Fibroblast of the aortic adventitia (primary cell): ENCODE results near the gene EHD1. TPM values are rescaled to one million over a fixed set of nuclear protein-coding genes. Genes with fewer than 3 reads are reported as not detected.

Experiments
- DNase-seq: peaks from one replicate; pipeline ENCODE4 v3.0.0-alpha.2; 2010; ENCODE audit warnings: low read depth
- H3K4me3 ChIP-seq: 2 replicates; pipeline ENCODE4 v1.5.1; 2011; ENCODE audit warnings: low read depth, mild to moderate bottlenecking, control low read depth, low read length, moderate library complexity
- total RNA-seq: library from RNA; depleted of rRNA; stranded (reverse); fragments of >200 nt; gene quantifications from 2 replicates; pipeline ENCODE4 v1.2.3, GENCODE V29; 2012; ENCODE audit warnings: low replicate concordance
- TF ChIP-seq, protein P1 (sequence below): IDR thresholded peaks from 2 replicates; pipeline ENCODE4 v1.5.1; 2011; ENCODE audit warnings: mild to moderate bottlenecking, low read length, control low read depth, inconsistent platforms; ENCODE audit not compliant: insufficient read depth

Gene EHD1
- total RNA-seq, 1 donor = 68.1 TPM

DNA sequence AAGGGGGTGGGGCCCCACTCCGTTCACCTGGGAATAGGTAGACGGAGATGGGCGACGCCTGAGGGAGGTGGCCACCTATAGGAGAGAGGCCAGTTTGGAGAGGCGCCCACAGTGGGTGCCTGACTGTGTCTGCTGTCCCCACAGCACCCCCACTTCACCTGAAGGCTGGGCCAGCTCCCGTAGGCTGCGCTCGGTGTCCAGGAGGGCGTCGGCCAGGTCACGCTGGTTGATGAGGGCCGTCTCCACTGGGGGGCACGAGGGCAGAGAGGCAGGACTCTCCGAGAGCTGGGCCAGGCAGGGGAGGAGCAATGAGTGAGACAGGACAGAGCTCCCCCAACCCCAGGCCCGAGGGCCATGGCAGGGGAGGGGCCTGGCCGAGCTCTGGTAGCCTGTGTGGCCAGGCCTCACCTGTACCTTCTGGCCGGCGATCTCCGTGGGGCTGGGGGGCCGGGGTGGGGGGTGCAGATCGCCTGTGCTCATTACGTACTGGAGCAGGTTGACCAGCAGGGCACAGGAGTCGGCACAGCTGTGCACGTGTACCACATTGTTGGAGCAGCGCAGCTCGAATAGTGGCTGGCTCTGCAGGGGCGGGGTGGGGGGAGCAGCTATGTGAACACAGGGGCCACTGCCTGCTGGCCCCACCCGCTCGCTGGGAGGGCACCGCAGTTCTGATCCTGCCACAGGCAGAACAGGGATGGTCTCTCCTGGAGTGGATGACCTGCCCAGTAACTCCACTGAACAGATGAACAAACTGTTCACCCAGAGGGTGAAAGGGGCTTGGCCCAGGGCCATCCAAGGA lies 23.9 kb upstream of the EHD1 start:
- TF ChIP-seq, protein P1, sequence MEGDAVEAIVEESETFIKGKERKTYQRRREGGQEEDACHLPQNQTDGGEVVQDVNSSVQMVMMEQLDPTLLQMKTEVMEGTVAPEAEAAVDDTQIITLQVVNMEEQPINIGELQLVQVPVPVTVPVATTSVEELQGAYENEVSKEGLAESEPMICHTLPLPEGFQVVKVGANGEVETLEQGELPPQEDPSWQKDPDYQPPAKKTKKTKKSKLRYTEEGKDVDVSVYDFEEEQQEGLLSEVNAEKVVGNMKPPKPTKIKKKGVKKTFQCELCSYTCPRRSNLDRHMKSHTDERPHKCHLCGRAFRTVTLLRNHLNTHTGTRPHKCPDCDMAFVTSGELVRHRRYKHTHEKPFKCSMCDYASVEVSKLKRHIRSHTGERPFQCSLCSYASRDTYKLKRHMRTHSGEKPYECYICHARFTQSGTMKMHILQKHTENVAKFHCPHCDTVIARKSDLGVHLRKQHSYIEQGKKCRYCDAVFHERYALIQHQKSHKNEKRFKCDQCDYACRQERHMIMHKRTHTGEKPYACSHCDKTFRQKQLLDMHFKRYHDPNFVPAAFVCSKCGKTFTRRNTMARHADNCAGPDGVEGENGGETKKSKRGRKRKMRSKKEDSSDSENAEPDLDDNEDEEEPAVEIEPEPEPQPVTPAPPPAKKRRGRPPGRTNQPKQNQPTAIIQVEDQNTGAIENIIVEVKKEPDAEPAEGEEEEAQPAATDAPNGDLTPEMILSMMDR = no peak
- DNase-seq = no peak

DNA sequence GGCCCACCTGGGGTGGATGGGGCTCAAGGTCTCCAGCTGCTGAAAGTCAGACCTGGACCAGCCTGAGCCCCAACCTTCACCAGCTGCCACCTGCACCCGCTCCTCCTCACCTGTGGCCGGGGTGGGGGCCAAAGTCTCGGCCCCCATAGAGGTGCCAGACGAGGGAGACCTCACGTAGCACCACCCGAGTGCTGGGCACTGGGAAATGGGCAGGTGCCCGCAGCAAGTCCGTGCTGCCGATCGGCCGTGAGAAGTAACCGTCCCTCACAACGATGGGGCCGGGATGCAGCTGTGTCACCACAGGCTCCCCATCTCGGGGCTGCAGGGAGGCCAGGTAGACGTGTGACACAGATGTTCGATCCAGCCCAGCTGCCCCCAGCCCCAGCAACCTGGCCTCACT lies 22.4 kb upstream of the EHD1 start:
- H3K4me3 ChIP-seq = no peak overlapping the region
- DNase-seq = no peak
- TF ChIP-seq, protein P1 = no peak

More for the DNA sequence above, 23.9 kb upstream of the EHD1 start:
- H3K4me3 ChIP-seq = no peak overlapping the region

DNA sequence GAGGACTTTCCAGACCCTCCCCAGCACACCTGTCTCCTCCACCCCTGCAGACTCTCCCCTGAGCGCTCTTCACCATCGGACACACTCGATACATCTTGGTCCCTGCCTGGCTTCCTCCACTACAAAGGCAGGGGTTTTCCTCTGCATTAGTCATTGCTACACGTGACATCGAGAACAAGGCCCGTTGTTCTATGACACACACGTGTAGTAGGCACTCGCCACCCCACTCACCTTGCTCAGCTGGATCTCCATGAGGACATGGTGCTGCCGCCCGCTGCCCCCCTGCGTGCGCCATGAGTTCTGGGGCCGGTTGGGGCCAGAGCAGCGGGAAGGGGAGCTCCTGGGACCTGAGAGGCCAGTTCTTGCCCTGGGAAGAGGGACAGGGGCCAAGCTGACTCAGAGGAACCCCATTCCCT lies 21.9 kb upstream of the EHD1 start:
- no peak for DNase-seq
- TF ChIP-seq, protein P1 = no peak
- no peak overlapping the region for H3K4me3 ChIP-seq

DNA sequence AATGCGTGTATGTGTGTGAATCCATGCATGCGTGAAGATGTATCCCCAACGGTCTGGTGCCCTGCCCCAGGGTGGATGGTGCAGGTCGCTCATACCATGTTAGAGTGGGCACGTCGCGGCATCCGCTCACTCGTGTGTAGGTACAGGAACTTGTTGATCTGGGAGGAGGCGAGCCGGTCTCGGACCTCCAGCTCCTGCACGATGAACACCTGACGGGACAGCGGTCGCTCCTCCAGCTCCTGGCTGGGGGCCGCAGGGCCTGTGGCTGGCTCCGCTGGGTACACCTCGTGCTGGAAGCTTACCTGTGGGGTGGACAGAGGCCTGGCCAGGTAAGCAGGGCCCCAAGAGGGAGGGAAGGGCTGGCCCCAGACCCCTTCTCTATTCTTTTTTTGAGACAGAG lies 20.1 kb upstream of the EHD1 start:
- no peak for DNase-seq
- TF ChIP-seq, protein P1 = no peak
- H3K4me3 ChIP-seq = no peak overlapping the region

DNA sequence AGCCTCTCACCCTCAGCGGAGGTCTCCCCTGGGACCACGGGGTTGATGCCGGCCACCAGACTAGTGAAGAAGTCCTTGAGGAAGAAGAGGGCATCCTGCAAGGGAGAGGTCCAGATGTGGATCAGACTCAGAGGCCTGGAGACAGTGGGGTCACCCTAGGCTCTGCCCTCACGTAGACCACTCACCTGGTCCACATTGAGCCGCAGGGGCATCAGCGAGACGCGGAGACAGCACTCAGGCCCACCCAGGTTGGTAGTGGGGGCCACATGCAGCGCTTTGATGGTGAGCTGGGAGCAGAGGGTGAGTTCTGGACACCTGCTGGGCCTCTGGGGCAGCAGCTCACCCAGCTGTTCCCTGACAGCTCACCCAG lies 19.6 kb upstream of the EHD1 start:
- no peak for DNase-seq
- TF ChIP-seq, protein P1 = no peak
- no peak overlapping the region for H3K4me3 ChIP-seq

DNA sequence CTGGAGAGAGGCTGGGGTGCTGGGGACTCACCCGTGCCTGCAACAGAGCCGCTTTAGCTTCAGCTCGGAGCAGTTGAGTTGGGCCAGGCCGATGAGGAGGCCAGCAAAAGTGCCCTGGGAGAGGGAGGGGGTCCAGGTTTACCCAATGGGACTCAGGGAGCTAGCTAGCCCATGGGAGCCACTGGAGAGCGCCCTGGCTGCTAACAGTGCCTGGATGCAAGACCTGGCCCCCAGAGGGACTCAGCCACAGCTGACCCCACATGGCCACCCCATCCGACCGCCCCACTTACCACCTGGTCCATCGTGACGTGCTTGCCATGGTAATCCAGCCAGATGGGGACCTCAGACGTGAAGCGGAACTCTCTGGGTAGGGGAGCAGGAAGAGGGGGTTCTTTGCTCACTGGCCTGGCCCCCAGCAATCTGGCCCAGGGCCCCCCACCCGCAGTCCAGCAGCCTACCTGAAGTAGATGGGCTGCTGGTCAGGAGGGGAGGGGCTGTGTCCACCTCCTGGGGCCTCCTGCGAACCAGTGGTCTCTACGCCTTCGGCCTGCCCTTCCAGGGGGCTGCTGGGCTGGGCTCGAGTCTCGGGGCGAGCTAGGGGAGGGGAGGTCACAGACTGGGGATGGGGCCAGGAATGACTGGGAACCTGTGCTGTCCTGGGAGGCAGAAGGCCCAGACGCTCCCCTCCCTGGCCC lies 19.1 kb upstream of the EHD1 start:
- TF ChIP-seq, protein P1 = no peak
- no peak for DNase-seq
- H3K4me3 ChIP-seq = no peak overlapping the region
